VCaP (cell line): ENCODE results near the gene SUMO3.

Experiments
- H3K27ac ChIP-seq: fragments of 450-650 bp; 2 replicates; pipeline ENCODE4 v1.5.1; 2017
- TF ChIP-seq, protein P1 (sequence below): fragments of 450-650 bp; conservative IDR thresholded peaks from 2 replicates; pipeline ENCODE4 v1.5.1; 2017; ENCODE audit warnings: mild to moderate bottlenecking, moderate library complexity

SUMO3 gene

GRCh38 chr21:44857127-44857892 is 39.4 kb upstream of the SUMO3 start:
- TF ChIP-seq, protein P1, sequence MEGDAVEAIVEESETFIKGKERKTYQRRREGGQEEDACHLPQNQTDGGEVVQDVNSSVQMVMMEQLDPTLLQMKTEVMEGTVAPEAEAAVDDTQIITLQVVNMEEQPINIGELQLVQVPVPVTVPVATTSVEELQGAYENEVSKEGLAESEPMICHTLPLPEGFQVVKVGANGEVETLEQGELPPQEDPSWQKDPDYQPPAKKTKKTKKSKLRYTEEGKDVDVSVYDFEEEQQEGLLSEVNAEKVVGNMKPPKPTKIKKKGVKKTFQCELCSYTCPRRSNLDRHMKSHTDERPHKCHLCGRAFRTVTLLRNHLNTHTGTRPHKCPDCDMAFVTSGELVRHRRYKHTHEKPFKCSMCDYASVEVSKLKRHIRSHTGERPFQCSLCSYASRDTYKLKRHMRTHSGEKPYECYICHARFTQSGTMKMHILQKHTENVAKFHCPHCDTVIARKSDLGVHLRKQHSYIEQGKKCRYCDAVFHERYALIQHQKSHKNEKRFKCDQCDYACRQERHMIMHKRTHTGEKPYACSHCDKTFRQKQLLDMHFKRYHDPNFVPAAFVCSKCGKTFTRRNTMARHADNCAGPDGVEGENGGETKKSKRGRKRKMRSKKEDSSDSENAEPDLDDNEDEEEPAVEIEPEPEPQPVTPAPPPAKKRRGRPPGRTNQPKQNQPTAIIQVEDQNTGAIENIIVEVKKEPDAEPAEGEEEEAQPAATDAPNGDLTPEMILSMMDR: no peak
- H3K27ac ChIP-seq: no peak overlapping the region

DNA sequence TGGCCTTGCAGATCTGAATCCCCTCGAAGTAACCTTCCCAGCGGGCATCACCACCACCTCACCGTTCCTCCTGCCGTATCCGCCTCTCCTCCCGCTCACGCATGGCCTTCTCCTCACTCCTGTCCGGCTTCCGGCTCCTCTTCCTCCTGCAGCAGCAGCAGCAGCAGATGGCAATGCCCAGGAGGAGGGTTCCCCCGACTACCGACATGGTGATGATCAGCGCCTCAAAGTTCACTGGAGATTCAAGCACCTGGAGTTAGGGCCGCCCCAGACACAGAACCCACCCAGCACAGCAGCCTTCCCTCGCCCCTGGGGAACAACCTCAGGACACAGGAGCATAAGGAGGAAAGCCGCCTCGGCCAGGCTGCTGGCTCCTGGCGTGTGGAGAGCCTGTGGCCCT is 38.3 kb upstream of the SUMO3 start:
- H3K27ac ChIP-seq: no peak overlapping the region
- TF ChIP-seq, protein P1: no peak

DNA sequence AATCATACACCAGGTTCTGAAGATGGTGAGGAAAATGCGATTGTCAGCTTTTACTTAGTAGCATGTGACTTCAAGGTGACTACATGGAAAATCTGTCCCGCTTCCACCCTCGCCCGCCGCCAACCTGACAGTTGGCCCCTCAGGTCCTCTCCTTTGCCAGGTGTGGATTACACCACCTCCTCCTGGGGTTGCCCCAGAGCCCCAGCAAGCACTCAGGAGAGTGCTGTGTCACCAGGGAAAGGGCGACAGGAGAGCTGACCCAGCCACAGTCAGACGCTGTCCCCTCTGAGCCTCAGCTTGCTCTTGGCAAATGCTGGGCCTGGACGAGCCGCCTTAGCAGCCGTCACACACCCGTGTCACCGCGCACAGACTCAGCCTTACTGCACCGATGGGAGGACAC is 37.7 kb upstream of the SUMO3 start:
- H3K27ac ChIP-seq: no peak overlapping the region
- TF ChIP-seq, protein P1: no peak

DNA sequence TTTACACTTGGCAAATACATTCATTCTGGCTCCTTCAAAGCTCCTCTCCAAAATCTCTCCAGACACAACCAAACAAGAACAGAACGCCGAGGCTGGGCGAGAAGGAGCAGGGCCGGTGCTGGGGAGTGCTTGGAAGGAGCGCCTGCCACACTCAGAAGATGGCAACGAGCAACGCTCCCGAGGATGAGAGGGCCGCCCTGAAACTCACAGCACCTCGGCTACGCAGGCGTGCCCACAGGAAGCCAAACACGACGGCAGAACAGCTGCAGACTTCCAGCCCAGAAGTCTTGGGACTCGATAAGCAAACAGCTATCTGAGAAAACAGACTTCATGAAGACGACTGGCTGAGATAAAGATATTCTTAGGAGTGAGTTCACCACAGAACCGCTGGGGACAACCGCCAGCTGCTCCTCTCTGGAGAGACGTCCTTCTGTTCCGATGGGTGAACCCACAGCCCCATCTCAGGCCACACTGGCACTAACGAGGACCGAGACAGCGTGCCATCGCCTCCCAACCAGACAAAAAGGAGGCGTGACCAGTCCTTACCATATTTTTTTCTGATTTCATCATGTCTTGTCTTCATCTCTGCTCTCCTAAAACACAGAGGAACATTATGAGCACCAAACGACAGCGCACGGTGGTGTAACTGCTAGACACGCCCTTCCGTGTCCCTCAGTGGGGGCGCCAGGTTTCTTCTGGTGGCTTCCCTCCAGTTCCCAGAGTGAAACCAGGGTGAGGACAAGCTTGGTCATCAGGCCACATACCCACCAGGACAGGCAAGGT is 37.0 kb upstream of the SUMO3 start:
- TF ChIP-seq, protein P1: no peak
- H3K27ac ChIP-seq: no peak overlapping the region

- TF ChIP-seq, protein P1: no peak
- no peak overlapping the region for H3K27ac ChIP-seq
Observed at GRCh38 chr21:44854391-44854663, 36.5 kb upstream of the SUMO3 start.

DNA sequence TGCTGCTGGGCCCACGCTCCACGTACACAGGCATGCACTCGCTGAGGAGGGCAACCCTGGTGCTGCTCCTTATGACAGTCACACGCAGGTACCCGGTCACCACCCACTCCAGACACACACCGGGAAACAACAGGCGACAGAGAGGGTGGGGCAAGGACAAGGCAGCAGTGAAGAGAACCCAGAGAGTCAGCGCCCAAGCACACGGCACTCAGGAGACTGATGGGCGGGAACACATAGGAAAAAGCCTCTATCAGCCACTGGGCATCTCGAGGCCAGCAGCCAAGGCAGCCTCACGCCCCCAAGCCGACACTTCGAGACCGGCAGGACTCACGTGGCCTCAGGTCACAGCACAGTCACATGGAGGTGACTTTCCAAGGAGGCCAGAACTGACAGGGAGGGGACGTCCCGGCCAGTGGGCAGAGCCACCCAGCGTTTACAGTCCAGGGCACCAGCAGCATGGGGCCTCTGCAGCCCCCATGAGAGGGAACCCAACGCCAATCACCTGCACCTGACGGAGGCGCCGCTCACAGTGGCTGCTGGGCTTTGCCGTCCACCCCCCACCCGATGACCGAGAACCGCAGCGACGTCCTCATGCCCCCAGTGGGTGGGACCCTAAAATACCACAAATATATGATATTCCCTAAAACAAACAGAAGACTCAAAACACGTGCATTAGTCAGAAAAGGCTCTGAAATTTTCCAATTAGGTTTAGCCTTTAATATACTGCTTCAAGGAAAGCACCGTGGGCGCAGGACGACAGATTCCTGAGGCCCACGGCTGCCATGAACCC is 35.9 kb upstream of the SUMO3 start:
- TF ChIP-seq, protein P1: no peak
- H3K27ac ChIP-seq: no peak overlapping the region
